NOMO-1 (cell line): ENCODE results near the gene HM13.
"Not testable (repeated sequence)": the region's sequence is repeated elsewhere in the genome, so short reads cannot be mapped to it uniquely, and the experiment has no call there.

Experiments used
- DNase-seq, 2 experiments: peaks; one replicate each; lab custom pipeline; 2025; ENCODE audit not compliant: unreplicated experiment in 2 of 2; lab: John Stamatoyannopoulos, UW

The HM13 gene

GRCh38 chr20:31564284-31564683 is 50.0 kb downstream of the HM13 start:
- DNase-seq: no peak

- DNase-seq: no peak
Measured at GRCh38 chr20:31565699-31566318, 51.6 kb downstream of the HM13 start.

- DNase-seq: no peak
Measured at GRCh38 chr20:31566319-31566657, 52.0 kb downstream of the HM13 start.

GRCh38 chr20:31566658-31567379 is 52.6 kb downstream of the HM13 start:
- DNase-seq: no peak

GRCh38 chr20:31567380-31567720 is 53.1 kb downstream of the HM13 start:
- DNase-seq: no peak

GRCh38 chr20:31568041-31568731 is 53.9 kb downstream of the HM13 start:
- DNase-seq: no peak

GRCh38 chr20:31568773-31569162 is 54.5 kb downstream of the HM13 start:
- DNase-seq: no peak

- DNase-seq: peak in 1 of 2 experiments; percentile 39
Measured at GRCh38 chr20:31569163-31570020, 55.1 kb downstream of the HM13 start.

- no peak for DNase-seq
Measured at GRCh38 chr20:31570021-31570463, 55.8 kb downstream of the HM13 start.

GRCh38 chr20:31570735-31571617 is 56.7 kb downstream of the HM13 start:
- DNase-seq: no peak

GRCh38 chr20:31572042-31572700 is 57.9 kb downstream of the HM13 start:
- peak in 1 of 2 experiments; percentile 56 for DNase-seq

- peak; percentile 89 to 95 for DNase-seq
Measured at GRCh38 chr20:31572701-31573554, 58.7 kb downstream of the HM13 start.

GRCh38 chr20:31573555-31574321 is 59.5 kb downstream of the HM13 start:
- DNase-seq: no peak

GRCh38 chr20:31574986-31575385 is 60.7 kb downstream of the HM13 start:
- not testable (repeated sequence) for DNase-seq

- no peak for DNase-seq
Measured at GRCh38 chr20:31576751-31577150, 62.5 kb downstream of the HM13 start.

- no peak for DNase-seq
Measured at GRCh38 chr20:31577194-31577593, 63.0 kb downstream of the HM13 start.

- DNase-seq: no peak
Measured at GRCh38 chr20:31578448-31579138, 64.4 kb downstream of the HM13 start.
